B cell (primary cell): ENCODE measurements around the gene MYO10.

Experiments
- CTCF ChIP-seq: fragments of 200-600 bp; IDR thresholded peaks from one replicate; pipeline ENCODE4 v1.8.0; 2022; ENCODE audit warnings: antibody characterized with exemption, mild to moderate bottlenecking
- EZH2 ChIP-seq: IDR thresholded peaks from 2 replicates; pipeline ENCODE4 v1.6.1; 2012; ENCODE audit warnings: borderline replicate concordance, low read depth, mild to moderate bottlenecking, moderate library complexity, low read length; ENCODE audit not compliant: insufficient read depth, poor library complexity, severe bottlenecking

- TF ChIP-seq EZH2: no peak
- TF ChIP-seq CTCF: no peak
Measured at GRCh38 chr5:16784088-16784487, 152.0 kb downstream of the MYO10 start.
